Bronchus fibroblast of lung (primary cell): Measurements from ENCODE around the gene RAB3C. TPM values are rescaled to one million over a fixed set of nuclear protein-coding genes. Genes with fewer than 3 reads are reported as not detected.

ENCODE experiments used
- total RNA-seq: library from RNA; depleted of rRNA; stranded (reverse); fragments of >200 nt; gene quantifications from 2 replicates; pipeline ENCODE4 v1.2.3, GENCODE V29; 2015

The RAB3C gene
- total RNA-seq: not detected in 2 replicates

GRCh38 chr5:58582803-58583491 is at the start of gene RAB3C:
RAB3C (plus strand) TSS chr5:58583075; CDS start chr5:58583209, 134 bp downstream.

Other genes with a start within 250 kb of the RAB3C start
- gene PLK2, start 123.0 kb upstream of the RAB3C start, total RNA-seq: 101 and 102 TPM in 2 replicates
- not detected in 2 replicates for gene GAPT, start 91.6 kb upstream of the RAB3C start, total RNA-seq